ENCODE data around the gene THEMIS.
A peak's percentile ranks its signal among the peaks of the same experiment; 100 is the strongest.

THEMIS gene

GRCh38 chr6:127857051-127857637 lies 43.7 kb downstream of the THEMIS start:
- DNase-seq = no peak

DNA sequence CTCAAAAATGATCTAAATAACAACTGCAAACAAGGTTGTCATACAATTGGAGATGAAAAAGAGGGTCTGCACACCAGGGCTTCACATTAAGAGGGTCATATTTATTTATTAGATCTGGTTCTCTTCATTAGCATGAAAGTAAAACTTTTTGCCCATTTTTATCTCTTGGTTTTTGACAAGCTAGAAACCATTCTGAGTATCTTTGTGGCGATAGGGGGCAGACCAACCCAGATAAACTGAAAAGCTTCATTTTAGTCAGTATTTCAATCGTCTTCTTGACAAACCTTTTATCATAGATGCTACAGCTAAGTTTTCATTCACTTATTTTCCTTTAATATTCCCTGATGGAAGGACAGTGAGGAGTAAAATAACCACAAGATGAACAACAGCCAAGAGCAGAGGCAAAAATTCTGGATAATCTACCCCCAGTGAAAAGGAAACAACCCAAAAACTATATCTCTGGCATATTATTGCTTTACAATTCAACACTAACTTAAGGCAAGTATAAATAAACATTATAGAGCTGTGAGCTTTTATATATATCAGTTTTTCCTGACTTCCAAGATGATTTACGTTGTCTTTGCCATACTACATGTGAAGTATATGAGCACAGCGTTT lies 45.2 kb downstream of the THEMIS start:
- DNase-seq = no peak

- DNase-seq = no peak
Observed at GRCh38 chr6:127854009-127854408, 46.8 kb downstream of the THEMIS start.

DNA sequence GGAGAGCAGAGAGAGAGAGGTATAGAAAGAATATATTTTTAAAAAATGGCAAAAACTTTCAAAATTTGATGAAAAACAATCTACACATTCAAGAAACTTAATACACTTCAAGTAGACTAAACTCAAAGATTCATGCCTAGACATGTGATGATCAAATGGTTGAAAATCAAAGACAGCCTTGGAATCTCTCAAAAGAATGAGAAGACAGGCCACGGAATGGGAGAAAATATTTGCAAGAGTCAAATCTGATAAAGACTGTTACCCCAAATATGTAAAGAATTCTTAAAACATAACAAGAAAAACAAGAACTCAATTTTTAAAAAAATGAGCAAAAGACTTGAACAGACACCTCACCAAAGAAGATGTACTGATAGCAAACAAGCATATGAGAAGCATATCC lies 49.7 kb downstream of the THEMIS start:
- no peak for DNase-seq

DNA sequence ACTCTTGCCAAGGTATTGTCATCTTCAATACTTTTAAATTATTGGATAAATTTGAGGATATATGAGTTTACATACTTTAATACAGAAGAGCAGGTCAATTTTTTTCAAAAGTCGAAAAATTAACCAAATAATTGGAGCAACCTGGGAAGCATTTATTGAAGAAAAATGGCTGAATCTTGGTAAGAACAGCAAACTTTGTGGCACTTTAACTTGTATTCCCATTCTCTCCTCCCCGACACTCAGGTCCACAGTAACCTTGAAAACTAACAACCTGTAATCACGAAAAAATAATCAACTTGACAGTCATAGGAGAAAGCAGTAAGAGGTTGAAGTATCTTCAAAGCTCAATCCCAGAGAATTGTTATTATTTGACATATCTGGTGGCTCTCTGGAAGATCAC lies 55.6 kb downstream of the THEMIS start:
- DNase-seq = no peak

GRCh38 chr6:127844529-127844928 lies 56.3 kb downstream of the THEMIS start:
- DNase-seq = no peak

DNA sequence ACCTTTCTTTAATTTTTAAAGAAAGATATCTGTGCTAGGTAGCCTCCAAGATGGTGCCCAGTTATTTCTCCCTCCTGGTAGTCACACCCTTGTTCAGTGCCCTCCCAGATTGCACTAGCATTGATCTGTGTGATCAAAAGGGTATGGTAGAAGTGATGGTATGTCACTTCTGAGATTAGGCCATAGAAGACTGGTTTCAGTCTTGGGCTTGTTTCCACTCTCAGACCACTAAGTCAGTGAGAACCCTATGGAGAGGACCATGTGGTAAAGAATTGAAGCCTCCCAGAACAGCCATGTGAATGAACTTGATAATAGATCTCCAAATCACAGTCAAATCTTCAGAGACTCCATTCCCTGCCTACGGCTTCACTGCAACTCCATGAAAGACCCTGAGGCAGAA lies 57.3 kb downstream of the THEMIS start:
- no peak for DNase-seq

DNA sequence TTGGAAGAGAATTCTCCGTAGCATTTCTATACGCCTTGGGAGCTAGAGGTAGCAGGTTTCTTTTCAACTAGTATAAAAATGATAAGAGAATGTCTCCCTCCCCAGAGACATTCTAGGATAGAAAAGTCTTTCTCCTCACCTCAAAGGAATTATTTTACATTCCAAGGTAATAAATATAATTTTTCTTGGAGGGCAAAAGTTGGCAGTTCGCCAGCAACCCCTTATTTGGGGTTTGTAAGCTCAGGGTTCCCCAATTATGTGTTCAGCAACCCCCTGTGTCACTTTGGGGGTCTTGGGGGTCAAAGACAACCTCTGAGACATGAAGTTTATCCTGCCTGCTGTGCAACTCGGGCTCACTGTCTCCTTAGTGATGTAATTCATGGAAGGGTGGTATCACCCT lies 58.3 kb downstream of the THEMIS start:
- DNase-seq = no peak

- DNase-seq = no peak
Observed at GRCh38 chr6:127841811-127842210, 59.0 kb downstream of the THEMIS start.

DNA sequence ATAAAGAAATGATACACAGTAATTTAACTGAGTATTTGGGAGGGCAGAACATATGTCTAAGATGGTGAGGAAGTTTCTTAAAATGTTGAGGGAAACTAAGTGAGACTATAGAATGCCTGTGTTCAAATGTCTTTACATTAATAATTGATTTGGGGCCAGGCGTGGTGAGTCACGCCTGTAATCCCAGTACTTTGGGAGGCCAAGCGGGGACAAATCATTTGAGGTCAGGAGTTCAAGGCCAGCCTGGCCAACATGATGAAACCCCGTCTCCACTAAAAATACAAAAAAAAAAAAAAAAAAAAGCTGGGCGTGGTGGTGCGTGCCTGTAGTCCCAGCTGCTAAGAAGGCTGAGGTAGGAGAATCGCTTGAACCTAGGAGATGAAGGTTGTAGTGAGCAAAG lies 66.7 kb downstream of the THEMIS start:
- no peak for DNase-seq

GRCh38 chr6:127833336-127833735 lies 67.5 kb downstream of the THEMIS start:
- DNase-seq = no peak

- no peak for DNase-seq
Observed at GRCh38 chr6:127832381-127832780, 68.5 kb downstream of the THEMIS start.

- no peak for DNase-seq
Observed at GRCh38 chr6:127824061-127824460, 76.8 kb downstream of the THEMIS start.

GRCh38 chr6:127821431-127821830 lies 79.4 kb downstream of the THEMIS start:
- no peak for DNase-seq

DNA sequence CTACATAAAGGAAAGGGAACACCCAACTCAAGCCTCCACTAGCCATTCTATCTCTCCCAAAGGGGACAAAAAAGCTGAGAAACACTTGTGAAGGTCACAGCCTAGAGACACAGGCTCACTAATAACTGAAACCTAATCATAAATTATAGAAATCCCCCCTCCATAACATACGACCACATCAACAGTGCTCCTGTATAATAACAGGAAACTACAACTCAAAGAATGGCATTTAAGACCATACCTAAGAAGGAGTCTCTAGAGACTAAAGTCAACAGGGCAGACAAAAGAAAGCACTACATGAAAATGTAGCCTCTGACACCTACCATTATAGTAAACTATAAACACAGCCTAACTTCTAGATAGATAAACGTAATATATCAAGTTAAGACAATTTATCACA lies 82.7 kb downstream of the THEMIS start:
- no peak for DNase-seq

DNA sequence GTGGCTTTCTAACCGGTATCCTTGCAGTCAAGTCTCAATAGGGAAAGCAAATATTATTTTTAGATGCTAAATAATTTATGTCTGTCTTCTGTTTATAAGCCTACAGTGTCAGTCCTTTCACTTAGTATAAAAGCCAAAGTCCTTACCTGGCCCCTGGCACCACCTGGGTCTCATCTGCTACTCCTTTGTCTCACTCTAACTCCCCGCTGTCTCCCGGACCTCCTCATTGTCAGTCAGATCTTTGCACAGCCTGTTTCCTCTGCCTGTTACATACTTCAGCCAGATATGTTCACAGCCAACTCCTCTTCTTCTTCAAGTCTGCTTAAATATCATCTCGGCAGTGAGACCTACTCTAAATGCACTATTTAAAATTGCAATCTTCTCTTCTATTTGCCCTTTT lies 84.2 kb downstream of the THEMIS start:
- DNase-seq = no peak

DNA sequence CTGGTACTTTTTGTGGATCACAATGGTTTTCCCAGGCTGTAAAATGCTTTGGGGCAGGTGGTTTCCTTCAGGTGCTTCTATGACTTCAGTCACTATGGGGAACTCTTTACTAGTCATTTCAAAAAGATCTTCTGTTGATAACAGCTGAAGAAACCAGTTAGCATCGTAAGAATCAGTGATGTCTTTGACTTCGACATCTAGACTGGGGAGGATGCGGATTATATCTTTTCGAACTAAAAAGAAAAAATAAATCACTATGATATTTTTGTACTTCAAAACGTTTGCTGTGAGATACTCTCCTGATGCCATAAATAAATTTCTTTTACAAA lies 87.2 kb downstream of the THEMIS start:
- no peak for DNase-seq

- DNase-seq = no peak
Observed at GRCh38 chr6:127812985-127813698, 87.7 kb downstream of the THEMIS start.

DNA sequence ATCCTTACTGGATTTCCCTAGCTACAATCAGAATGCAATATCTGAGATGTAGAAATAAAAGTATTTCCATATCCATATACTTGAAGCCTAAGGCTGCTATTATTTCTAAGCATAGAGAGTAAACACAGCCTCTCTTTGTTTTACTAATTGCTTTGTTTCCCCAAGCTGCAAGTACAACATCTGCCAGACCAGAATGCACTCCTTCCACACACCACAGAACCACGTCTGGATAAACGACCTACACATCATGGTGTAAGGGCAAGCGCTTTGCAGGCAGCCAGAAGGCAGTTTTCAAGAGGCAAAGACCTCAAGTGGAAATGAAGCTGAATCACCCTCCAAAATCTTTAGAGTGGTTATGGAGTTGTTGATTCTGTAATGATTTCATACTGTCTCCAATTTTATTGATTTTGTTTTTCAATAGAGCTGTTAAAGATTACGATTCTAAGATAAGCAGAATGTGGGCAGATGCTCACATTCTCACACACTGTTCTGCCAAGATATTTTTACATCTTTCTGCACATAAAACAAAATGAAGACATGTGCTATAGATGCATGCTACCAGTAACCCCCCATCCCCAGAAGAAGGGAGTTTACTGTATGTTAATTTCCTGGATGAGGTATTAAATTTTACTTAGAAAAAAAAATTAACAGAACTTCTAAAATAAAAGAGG lies 88.8 kb downstream of the THEMIS start:
- peak in 1 of 2 experiments; percentile 3 for DNase-seq

GRCh38 chr6:127807806-127808517 lies 92.9 kb downstream of the THEMIS start:
- DNase-seq = no peak

DNA sequence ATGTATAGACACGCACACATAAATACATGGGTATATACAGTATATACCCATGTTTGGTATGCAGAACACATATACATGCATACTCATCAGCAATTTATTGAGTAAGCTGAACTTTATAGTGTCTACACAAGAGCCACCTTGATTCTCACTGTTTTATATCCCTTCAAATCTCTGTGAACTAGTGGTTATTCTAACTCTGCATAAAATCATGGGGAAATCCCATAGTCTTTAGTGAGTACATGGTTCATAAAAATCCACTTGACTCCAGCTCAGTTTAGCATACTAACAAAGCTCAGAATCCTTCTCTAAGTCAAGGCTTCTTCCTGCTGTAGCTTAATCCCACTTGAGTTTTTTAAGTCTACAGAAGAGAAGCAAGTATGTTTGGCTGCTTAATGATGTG lies 104.1 kb downstream of the THEMIS start:
- DNase-seq = no peak

DNA sequence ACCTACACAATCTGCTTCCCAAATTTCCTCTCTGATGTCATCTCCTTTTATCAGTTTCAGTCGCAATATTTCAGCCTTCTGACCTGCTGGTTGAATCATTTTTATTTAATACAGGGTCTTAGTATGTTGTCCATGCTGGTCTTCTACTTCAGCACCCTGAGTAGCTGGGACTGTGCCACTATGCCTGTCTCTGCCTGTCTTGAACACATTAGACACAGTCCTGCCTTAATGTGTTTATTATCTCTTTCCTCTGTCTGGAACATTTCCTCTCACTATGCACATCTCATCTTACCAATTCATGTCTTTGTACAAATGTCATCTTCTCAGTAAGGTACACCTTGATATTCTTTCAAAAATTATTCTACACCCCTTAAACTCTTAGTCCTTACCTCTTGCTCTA lies 106.5 kb downstream of the THEMIS start:
- no peak for DNase-seq

- no peak for DNase-seq
Observed at GRCh38 chr6:127793396-127793795, 107.5 kb downstream of the THEMIS start.

GRCh38 chr6:127792616-127793015 lies 108.2 kb downstream of the THEMIS start:
- DNase-seq = no peak

All from NCI-H526 (cell line).